HG03432 (cell line): ENCODE results near the gene FXR1.
"Not testable (repeated sequence)": the region's sequence is repeated elsewhere in the genome, so short reads cannot be mapped to it uniquely, and the experiment has no call there.

Experiments
- ATAC-seq: cut with Tn5 transposase; IDR thresholded peaks from one replicate; pipeline ENCODE4 v1.9.1; 2021; ENCODE audit warnings: mild to moderate bottlenecking, moderate library complexity; ENCODE audit not compliant: unreplicated experiment

Gene FXR1

DNA sequence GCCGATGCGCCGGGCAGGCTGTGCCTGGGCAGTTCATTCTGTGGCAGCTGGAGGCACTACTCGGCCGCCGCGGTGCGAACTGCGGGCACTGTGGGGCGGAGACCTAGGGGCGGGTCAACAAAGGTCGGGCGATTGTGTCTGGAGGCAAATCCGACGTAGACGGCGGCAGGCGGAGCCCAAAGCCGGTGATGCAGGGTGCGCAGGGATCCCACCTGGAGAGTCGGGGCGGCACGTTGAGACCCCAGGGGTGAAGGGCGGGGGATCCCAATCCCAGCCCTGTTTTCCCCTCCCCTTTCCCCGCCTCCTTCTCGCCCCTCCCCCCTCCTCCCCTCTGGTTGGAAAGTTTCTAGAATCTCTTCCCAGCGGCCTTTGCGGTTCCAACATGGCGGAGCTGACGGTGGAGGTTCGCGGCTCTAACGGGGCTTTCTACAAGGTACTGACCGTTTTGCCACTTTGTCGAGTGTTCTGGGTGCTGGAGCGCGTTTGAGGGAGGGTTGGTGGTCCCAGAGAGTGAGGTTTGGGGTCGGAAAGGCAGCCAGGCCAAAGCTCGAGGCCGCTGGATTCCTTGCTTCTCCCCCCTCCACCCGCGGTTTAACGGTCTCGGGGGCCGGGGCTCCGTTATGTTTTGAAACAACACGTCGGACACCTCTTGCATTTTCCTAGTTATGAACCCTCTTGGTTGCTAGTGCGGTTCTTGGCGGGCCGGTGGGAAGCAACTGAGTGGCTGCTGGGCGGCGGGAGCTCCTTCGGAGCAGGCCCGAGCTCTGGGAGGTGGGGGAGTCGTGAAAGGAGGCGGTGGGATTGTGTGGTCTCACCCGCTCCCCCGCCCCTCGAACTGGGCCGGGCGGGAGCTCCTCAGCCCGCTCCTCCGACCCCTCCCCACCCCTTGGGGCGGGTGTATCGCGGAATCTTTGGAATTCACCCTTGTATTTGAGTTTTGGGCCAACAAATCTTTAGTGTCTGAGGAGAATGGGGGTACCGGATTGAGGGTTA is at the start of gene FXR1:
FXR1 (plus strand) TSS at position 367 of the 993 bp plus-strand sequence; CDS start at position 383, 16 bp downstream.
- ATAC-seq = peak; percentile 99

DNA sequence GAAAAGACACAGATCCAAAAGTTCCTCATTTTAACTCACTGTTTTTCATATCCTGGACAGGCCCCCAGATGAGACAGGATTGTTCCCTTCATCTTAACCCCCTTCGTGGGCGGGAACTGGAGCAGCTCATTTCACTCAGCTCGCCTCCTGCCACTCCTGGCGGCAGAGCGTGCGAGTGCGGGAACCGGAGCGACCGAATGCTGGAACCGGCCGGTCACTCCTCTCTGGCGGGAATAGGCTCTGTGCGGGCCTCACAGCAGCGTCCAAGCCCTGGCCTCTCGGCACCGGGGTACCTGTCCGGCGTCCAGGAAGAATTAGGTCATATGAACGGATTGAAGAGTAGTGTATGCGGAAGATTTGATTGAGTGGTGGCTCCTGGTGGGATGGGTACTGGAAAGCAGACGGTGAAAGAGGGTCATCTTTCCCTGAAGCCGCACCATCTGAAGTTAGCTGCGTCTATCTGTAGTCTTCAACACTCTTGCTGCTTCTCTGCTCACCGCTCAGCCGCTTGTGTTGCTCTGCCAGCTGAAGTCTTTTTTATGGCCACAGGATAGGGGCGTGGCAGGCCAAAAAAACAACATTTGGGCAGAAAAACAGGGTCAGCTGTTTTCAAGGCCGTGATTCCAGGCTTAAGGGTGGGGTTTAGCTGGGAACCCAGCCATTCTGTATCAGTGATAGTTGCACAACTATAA is 42.3 kb upstream of the FXR1 start:
- no peak for ATAC-seq

DNA sequence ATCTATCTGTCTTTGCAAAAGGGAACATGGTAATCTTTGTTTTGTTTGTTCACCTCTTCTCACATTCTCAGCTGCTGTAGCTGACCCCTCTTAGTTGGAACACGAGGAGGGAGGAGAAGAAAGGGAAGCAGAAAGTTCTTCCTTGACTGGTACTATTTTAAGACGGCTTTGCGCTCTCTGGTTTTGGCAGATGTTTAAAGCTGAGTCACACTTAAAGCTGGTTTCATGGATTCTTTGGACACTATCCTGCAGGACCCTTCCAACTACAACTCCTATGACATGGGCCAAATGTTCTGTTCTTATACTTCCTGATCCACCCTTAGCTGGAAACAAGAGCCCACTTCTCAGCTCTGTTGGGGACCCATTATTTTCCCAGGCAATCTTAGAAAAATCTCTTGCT is 40.6 kb upstream of the FXR1 start:
- ATAC-seq = no peak

DNA sequence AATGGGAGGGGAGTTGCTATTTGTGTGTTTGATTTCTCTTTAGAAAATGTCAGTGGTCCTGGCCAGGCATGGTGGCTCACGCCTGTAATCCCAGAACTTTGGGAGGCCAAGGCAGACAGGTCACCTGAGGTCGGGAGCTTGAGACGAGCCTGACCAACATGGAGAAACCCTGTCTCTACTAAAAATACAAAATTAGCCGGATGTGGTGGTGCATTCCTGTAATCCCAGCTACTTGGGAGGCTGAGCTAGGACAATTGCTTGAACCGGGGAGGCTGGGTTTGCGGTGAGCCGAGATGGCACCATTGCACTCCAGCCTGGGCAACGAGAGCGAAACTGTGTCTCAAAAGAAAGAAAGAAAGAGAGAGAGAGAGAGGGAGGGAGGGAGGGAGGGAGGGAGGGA is 40.0 kb upstream of the FXR1 start:
- not testable (repeated sequence) for ATAC-seq

DNA sequence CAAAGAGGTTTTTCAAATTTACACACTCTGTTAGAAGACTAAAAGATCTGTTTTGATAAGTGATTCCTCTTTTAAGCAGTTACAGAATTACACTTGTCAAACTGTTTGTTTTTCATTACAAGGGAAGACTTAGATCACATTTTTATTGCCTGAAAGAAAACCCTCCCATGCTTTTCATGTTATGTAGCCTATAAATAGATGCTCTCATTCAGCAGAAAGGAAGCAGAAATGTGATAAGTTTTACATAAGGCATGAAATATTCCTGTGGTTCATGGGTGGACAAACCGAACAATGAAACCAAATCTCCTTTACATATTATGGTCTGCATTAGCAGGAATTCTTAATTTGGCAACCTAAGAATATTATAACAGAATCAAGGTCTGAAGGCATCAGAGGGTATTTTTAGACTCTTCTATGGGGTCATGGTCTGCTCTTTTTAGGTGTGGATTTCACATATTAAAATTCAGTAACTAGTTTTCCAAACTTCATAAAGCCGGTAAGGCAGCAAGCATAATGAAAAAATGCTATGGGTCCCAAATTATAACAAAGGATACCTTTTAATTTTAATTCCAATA is 37.3 kb upstream of the FXR1 start:
- no peak for ATAC-seq

DNA sequence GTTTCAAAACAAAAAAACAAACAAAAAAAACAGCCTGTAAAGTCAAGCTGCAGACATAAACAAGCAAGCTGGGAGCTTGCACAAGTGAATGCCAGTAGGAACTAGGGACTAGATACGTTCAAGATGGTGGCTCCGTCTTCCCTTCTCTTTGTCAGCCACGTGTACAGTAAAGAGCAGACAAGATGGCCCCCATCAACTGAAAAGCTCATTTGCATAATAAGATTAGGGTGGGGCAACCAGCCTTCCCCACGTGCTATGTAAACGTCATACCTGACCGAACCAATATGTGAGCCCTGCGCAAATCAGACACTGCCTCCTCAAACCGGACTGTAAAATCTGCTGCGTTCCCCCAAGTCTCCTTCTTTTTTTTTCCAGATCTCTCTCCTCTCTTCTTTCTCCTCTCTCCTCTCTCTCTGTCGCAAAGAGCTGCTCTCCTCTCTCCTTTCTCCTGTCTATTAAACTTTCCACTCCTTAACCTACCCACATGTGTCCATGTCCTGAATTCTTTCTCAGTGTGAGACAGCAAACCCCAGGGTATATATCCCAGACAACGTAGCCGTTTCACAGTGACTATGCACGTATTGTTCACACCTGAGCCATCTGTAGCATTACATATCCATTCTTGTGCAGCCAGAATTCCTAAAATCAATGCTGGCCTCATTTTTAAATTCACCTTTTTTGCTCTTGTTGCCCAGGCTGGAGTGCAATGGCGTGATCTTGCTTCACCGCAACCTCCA is 31.2 kb upstream of the FXR1 start:
- no peak for ATAC-seq

DNA sequence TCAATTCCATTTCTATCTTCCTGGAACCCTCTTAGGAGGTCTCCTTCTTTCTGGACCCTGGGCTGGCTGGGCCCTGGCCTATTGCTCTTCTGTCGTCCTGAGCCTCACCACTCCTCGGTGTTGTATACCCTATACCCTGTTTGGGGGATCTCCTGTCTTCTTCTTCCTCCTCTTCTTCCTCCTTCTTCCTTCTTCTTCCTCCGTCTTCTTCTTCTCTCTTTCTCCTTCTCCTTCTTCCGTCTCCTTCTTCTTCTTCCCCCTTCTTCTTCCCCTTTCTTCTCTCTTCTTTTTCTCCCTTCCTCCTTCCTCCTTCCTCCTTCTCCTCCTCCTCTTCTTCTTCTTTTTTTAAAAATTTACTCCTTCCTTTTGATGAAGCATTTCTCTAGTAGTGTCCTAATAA is 30.4 kb upstream of the FXR1 start:
- ATAC-seq = no peak

DNA sequence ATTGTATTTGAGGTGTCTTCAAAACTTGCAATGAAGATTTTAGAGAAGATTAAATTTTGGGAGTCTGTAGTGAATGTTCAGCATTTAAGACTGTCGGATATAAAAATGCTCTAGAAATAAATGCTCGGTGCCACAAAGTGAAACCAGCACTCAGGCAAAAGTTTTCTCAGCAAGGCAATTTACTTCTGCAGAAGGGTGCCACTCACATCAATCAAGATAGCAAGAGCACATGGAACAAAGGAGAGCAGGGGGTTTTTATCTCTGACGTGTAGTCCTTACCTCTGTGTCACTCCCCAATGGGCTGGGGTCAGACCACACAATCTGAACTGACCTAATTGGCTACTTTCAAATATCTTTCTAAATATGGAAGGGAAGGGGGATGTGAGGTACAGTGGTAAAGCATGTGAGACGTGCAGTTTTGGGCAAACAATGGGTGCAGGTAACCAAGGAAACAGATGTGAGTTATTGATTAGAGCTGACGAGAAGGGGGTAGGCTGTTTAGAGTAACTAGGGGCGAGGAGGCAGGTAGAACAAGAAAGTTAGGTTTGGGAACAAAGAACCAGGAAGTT is 23.4 kb upstream of the FXR1 start:
- ATAC-seq = no peak

DNA sequence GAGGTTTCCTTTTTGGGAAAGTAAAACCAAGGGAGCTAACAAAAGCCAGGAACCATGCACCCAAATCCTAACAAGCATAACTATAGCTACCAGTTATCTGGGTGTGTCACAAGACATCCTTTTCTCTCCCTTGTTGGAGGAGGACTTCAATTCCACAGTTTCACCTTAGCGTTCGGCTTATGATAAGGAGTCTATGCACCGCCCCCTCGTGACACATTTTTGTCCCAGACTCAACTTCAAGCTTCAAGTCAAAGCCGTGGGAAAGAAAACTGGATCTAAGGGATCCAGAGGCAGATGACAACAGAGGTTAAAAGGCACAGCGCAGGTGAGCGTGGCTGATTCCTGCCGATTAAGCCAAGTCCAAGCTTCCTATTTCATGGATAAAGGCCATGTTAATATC is 13.9 kb upstream of the FXR1 start:
- ATAC-seq = no peak

DNA sequence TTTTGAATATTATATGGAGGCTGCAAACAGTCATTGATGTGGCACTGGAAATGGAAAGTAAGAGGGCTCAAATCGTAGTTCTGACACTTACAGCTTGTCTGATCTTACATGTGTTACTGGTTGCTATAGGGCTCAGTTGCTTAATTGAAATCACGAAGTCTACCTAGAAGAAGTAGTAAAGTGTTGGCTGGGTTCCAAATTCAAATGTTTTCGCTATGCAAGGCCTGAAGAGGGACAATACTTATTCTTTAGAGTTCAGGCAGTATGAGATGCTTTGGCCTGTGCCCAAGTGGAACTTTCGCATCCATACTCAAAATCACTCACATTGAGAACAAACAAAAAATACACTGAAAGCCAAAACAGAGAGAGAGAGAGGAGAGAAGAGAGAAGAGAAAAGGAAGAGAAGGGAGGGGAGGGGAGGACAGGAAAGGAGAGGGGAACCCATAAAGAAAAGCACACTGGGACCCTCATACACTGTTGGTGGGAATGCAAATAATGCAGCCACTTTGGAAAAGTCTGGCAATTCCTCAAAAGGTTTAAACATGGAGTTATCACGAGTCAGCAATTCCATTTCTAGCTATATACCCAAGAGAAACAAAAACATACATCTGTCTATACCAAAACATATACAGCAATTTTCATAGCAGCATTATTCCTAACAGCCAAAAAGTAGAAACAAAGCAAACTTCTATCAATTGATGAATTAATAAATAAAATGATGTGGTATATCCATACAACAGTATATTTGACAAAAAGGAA is 2.9 kb upstream of the FXR1 start:
- ATAC-seq = no peak

DNA sequence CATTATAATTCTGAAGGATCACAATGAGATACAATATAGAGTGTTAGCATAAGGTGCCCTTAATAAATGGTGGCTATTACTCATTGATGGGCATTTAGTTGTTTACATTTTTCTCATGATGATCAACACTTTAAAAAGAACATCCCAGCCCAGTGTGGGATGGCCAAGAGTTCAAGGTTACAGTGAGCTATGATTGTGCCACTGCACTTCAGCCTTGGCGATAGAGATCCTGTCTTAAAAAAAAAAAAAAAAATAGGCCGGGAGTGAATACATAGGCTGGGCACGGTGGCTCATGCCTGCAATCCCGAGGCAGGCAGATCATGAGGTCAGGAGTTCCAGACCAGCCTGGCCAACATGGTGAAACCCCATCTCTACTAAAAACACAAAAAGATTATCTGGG is 1.6 kb upstream of the FXR1 start:
- no peak for ATAC-seq

DNA sequence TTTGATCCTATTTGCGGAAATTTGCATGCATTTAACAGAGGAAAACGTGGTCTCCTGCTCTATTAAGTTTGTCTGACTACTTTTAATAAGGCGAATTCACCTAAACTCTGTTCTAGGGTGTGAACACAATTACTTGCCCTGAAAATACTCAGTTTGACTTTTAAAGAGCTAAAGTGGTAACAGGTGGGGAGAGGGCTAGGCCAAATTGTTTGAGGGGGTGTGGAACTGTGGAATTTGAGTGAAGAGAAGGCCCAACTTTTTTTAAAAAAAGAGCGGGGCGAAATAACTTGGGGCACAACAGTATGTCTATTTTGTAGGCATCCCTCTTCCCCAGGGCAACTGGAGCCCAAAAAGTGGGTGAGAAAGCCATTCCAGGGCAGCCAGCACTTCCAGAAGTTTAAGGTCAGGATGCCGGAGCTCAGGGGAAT is 580 bp upstream of the FXR1 start:
- ATAC-seq = peak; percentile 24

DNA sequence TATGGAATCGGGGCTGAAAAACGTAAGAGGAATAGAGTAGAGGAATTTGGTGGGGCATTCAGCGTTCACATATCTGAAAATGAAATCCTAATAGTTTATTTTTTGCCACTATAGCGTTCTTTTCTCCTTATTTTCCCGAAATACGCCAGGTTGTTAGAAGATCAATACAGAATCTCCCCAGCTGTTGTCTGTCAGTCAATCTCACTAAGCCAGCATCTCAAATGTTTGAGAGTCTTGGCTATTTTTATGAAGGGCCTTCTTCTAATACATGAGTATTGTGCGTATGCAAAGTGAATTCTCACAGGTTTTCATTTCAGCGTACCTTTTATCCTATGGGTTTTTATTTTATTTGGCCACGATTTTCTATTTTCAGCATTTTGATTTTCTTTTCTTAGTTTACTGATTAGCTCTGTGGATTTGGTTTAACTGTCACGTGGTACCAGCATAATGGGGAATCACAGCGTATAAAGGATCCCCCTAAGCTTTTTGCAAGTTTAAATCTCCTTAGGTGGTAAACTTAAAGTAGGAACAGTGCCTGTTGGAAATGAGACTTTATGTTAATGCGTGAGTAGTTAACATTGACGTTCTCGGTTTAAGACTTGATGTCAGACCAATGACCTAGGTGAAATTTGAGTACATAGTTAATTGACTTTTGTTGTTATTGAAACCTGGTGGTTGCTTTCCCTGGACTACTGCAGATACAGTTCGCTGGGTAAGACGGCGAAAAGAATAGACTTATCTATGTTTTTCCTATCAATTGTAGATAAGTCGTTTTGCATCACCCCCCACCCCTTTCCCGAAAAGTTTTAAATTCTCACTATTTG is 1.3 kb downstream of the FXR1 start:
- ATAC-seq = no peak

DNA sequence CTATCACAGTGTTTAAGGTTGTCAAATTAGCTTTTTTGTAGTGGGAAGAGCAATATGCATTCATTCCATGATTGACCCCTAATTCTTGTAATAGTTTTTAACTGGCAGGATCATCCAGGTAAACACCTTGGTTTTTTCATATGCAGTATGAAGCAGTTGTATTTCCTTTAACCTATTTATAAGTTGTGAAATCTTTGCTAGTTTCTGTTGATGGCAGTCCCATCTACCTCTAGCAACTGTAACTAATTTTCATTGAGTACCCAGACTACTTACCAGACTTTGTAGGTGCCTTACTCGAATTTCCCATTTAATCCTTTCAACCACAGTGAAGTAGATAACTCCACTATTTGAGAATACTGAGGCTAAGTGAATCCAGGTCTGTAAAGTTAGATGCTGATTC is 6.1 kb downstream of the FXR1 start:
- ATAC-seq = no peak

DNA sequence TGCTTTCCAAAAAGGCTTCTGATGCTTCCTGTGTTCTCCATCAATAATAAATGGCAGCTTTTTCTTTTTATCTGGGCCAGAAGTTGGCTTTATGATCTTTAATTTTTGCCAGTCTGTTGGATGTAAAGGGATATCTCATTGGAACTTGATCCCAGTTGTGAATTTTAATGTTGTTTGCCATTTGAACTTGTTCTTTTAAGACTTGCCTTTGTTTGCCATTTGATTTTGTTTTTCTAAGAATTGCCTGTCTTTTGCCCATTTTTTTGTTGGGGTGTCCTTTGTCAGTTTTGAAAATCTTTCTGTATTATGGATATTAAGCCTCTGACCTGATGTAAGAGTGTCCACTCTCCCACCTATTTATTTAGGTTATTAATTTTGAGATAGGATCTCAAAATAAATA is 9.8 kb downstream of the FXR1 start:
- ATAC-seq = no peak

DNA sequence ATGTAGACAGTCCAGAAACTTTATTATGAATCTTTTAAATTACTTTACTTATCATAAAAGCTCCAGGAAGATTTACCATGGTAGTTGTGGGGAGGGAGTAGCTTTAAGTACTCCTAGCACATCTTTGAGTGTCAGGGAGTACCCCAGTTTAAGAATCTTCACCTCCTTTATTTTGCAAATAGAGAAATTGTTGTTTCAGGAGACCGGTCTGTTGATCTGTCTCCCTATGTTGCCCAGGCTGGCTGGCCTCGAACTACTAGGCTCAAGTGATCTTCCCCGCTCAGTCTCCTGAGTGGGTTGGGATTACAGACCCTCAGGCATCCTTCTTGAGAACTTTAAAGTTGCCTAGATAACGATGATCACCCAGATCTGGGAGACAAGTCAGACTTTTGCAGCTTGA is 11.1 kb downstream of the FXR1 start:
- no peak for ATAC-seq

DNA sequence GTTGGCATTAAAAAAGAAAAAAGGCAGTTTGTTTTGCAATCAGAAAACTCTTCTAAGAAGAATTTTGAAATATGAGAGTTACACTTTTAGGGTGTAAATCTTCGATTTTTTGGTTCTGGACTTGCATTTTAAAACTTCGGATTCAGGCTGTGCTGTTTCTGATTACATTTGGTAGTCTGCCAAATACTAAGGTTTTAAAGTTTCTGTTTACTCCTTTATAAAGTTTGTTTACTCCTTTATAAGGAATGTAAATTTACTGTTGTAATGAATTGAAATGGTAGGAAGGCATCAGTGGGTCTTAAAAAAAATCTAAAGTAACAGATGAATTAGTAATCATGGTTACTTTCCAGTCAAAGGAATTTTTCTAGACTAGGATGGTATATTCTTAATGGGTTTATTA is 14.1 kb downstream of the FXR1 start:
- no peak for ATAC-seq

DNA sequence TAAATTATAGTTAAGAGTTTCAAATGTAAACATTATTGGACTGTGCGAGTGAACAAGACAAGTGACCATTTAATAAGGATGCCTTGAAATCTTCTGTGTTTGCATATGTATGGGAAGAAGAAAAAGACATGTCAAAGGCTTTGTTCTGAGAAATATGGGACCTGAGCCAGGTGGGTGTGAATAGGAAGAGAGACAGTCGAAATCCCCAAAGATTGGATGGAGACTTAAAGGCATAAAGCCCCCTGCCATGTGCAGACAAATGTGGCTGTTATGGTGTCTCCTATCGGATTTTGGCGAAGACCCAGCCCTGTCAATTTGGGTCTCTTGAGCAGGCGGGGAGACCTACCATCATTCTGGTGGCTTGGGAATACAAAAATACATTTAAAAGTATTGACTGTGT is 16.9 kb downstream of the FXR1 start:
- ATAC-seq = no peak

DNA sequence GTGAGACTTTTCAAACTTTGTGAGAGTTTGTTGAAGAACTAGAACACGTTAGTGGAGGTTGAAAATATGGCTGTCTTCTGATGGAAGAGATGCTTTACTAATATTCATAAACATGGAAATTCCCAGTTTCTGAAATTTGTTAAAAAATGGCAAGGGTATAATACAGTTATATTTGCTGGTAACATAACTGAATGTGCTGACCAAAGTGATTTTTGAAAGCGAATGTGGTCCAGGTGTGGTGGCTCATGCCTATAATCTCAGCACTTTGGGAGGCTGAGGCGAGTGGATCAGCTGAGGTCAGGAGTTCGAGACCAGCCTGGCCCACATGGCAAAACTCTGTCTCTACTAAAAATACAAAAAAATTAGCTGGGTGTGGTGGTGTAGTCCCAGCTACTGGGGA is 18.1 kb downstream of the FXR1 start:
- no peak for ATAC-seq
